Hepatocyte (in vitro differentiated cells): ENCODE results near the gene GTF2F1.
"Not testable (repeated sequence)": the region's sequence is repeated elsewhere in the genome, so short reads cannot be mapped to it uniquely, and the experiment has no call there.

ENCODE experiments used
- EZH2 ChIP-seq: fragments of 200-600 bp; sonication (generic); IDR thresholded peaks from 2 replicates; pipeline ENCODE4 v1.6.1; 2016; ENCODE audit warnings: antibody characterized with exemption, mild to moderate bottlenecking, borderline replicate concordance
- TF ChIP-seq, protein P1 (sequence below): fragments of 200-600 bp; sonication (generic); IDR thresholded peaks from 2 replicates; pipeline ENCODE4 v1.5.1; 2016; ENCODE audit warnings: antibody characterized with exemption, mild to moderate bottlenecking; ENCODE audit not compliant: poor library complexity

DNA sequence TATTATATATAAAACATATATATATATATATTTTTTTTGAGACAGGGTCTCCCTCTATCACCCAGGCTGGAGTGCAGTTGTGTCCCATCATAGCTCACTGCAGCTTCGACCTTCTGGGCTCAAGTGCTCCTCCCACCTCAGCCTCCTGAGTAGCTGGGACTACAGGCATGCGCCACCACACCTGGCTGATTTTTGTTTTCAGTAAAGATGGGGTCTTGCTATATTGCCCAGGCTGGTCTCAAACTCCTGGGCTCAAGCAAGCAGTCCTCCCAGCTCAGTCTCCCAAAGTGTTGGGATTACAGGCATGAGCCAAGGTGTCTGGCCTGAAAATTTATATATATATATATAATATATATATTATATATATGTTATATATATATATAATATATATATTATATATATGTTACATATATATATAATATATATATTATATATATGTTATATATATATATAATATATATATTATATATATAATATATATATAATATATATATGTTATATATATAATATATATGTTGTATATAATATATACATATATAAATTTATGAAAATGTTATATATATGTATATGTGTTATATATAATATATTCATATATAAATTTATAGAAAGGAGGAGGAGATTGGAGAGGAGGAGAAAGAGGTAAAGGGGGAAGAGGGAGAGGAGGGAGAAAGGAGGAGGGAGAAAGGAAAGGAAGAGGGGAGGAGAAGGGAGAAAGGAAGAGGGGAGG, 35.9 kb upstream of the GTF2F1 start:
- TF ChIP-seq, protein P1, sequence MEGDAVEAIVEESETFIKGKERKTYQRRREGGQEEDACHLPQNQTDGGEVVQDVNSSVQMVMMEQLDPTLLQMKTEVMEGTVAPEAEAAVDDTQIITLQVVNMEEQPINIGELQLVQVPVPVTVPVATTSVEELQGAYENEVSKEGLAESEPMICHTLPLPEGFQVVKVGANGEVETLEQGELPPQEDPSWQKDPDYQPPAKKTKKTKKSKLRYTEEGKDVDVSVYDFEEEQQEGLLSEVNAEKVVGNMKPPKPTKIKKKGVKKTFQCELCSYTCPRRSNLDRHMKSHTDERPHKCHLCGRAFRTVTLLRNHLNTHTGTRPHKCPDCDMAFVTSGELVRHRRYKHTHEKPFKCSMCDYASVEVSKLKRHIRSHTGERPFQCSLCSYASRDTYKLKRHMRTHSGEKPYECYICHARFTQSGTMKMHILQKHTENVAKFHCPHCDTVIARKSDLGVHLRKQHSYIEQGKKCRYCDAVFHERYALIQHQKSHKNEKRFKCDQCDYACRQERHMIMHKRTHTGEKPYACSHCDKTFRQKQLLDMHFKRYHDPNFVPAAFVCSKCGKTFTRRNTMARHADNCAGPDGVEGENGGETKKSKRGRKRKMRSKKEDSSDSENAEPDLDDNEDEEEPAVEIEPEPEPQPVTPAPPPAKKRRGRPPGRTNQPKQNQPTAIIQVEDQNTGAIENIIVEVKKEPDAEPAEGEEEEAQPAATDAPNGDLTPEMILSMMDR = not testable (repeated sequence)
- not testable (repeated sequence) for TF ChIP-seq EZH2
